ENCODE data around the gene STXBP4. TPM values are rescaled to one million over a fixed set of nuclear protein-coding genes. Genes with fewer than 3 reads are reported as not detected.

STXBP4 gene
- total and polyA plus RNA-seq, 3 donors from 2014 or later = 4.7 to 25.8 (median 19.3) TPM

- no peaks in the 10 kb centered on the region for H3K4me1 ChIP-seq
- TF ChIP-seq CTCF (IDR thresholded peaks at IDR 0.05) = no peak
- no peak for TF ChIP-seq POLR2A (IDR thresholded peaks at IDR 0.05)
- H3K27ac ChIP-seq = no peak overlapping the region
- intact Hi-C loops (cut with DNase I; ENCODE audit: low total_unique reads) = no loop called here
- no peaks in the 10 kb centered on the region for H3K36me3 ChIP-seq (ENCODE audit: low read depth, missing control alignments)
- H3K9me3 ChIP-seq = no peaks in the 10 kb centered on the region
- H3K4me3 ChIP-seq = no peak overlapping the region
- no peak for DNase-seq
- 96 to 100% methylated on average over 1 of the region's 1 CpG for WGBS, 2 donors
- no peaks in the 10 kb centered on the region for H3K27me3 ChIP-seq
Observed at GRCh38 chr17:55174133-55174532, 205.6 kb downstream of the STXBP4 start.

- H3K27me3 ChIP-seq = no peaks in the 10 kb centered on the region
- H3K4me3 ChIP-seq = no peak overlapping the region
- no peaks in the 10 kb centered on the region for H3K36me3 ChIP-seq (ENCODE audit: low read depth, missing control alignments)
- no peaks in the 10 kb centered on the region for H3K4me1 ChIP-seq
- no peaks in the 10 kb centered on the region for H3K9me3 ChIP-seq
- no peak for TF ChIP-seq CTCF (IDR thresholded peaks at IDR 0.05)
- TF ChIP-seq POLR2A (IDR thresholded peaks at IDR 0.05) = no peak
- H3K27ac ChIP-seq = no peak overlapping the region
- DNase-seq = no peak
- intact Hi-C loops (cut with DNase I; ENCODE audit: low total_unique reads) = no loop called here
- 87 to 88% methylated on average over 6 of the region's 6 CpGs for WGBS, 2 donors
Observed at GRCh38 chr17:55175788-55176427, 207.3 kb downstream of the STXBP4 start.

GRCh38 chr17:55177159-55177854, 208.7 kb downstream of the STXBP4 start:
- no peak for DNase-seq
- no peaks in the 10 kb centered on the region for H3K36me3 ChIP-seq (ENCODE audit: low read depth, missing control alignments)
- no peaks in the 10 kb centered on the region for H3K4me1 ChIP-seq
- WGBS, 2 donors = 78 to 82% methylated on average over 3 of the region's 3 CpGs
- H3K4me3 ChIP-seq = no peak overlapping the region
- no peak overlapping the region for H3K27ac ChIP-seq
- H3K27me3 ChIP-seq = no peaks in the 10 kb centered on the region
- TF ChIP-seq CTCF (IDR thresholded peaks at IDR 0.05) (no peak), POLR2A (IDR thresholded peaks at IDR 0.05) (no peak)
- no peaks in the 10 kb centered on the region for H3K9me3 ChIP-seq
- intact Hi-C loops (cut with DNase I; ENCODE audit: low total_unique reads) = no loop called here

- Histone ChIP-seq H3K27me3 (no peaks in the 10 kb centered on the region), H3K4me1 (no peaks in the 10 kb centered on the region), H3K36me3 (ENCODE audit: low read depth, missing control alignments) (no peaks in the 10 kb centered on the region), H3K4me3 (no peak overlapping the region), H3K9me3 (no peaks in the 10 kb centered on the region), H3K27ac (no peak overlapping the region)
- 77 to 90% methylated on average over 2 of the region's 2 CpGs for WGBS, 2 donors
- intact Hi-C loops (cut with DNase I; ENCODE audit: low total_unique reads) = no loop called here
- TF ChIP-seq POLR2A (IDR thresholded peaks at IDR 0.05) (no peak), CTCF (IDR thresholded peaks at IDR 0.05) (no peak)
- no peak for DNase-seq
Observed at GRCh38 chr17:55177855-55178217, 209.3 kb downstream of the STXBP4 start.
